ENCODE results near the gene RAMP1. TPM values are rescaled to one million over a fixed set of nuclear protein-coding genes. Genes with fewer than 3 reads are reported as not detected.

The RAMP1 gene
- total RNA-seq, 1 donor from 2014 or later: 105 TPM

GRCh38 chr2:237876951-237877491 is 17.6 kb downstream of the RAMP1 start:
- Mint-ChIP-seq H3K4me3 (ENCODE audit: low read depth) (no peak overlapping the region), H3K36me3 (ENCODE audit: insufficient read depth) (peaks cover 12% of the 10 kb centered on the region), H3K27me3 (no peaks in the 10 kb centered on the region), H3K27ac (no peak overlapping the region), H3K4me1 (ENCODE audit: low read depth) (peaks cover 2% of the 10 kb centered on the region), H3K9me3 (ENCODE audit: low read depth) (no peaks in the 10 kb centered on the region)
- TF ChIP-seq CTCF (IDR thresholded peaks at IDR 0.05; ENCODE audit: unreplicated experiment): no peak
- no peak for DNase-seq (ENCODE audit: low spot score, unreplicated experiment)

- no peak overlapping the region for H3K4me3 Mint-ChIP-seq (ENCODE audit: low read depth)
- H3K36me3 Mint-ChIP-seq (ENCODE audit: insufficient read depth): peaks cover 15% of the 10 kb centered on the region
- H3K27ac Mint-ChIP-seq: no peak overlapping the region
- no peak for DNase-seq (ENCODE audit: low spot score, unreplicated experiment)
- no peaks in the 10 kb centered on the region for H3K27me3 Mint-ChIP-seq
- peaks cover 4% of the 10 kb centered on the region for H3K4me1 Mint-ChIP-seq (ENCODE audit: low read depth)
- no peaks in the 10 kb centered on the region for H3K9me3 Mint-ChIP-seq (ENCODE audit: low read depth)
- TF ChIP-seq CTCF (IDR thresholded peaks at IDR 0.05; ENCODE audit: unreplicated experiment): no peak
Measured at GRCh38 chr2:237877576-237878307, 18.3 kb downstream of the RAMP1 start.

GRCh38 chr2:237878321-237879057 is 19.1 kb downstream of the RAMP1 start:
- Mint-ChIP-seq H3K27ac (no peak overlapping the region), H3K4me3 (ENCODE audit: low read depth) (no peak overlapping the region), H3K4me1 (ENCODE audit: low read depth) (peaks cover 4% of the 10 kb centered on the region), H3K36me3 (ENCODE audit: insufficient read depth) (peaks cover 15% of the 10 kb centered on the region), H3K9me3 (ENCODE audit: low read depth) (no peaks in the 10 kb centered on the region), H3K27me3 (no peaks in the 10 kb centered on the region)
- DNase-seq (ENCODE audit: low spot score, unreplicated experiment): no peak
- no peak for TF ChIP-seq CTCF (IDR thresholded peaks at IDR 0.05; ENCODE audit: unreplicated experiment)

GRCh38 chr2:237879058-237879430 is 19.6 kb downstream of the RAMP1 start:
- DNase-seq (ENCODE audit: low spot score, unreplicated experiment): no peak

More at GRCh38 chr2:237879058-237879430, 19.6 kb downstream of the RAMP1 start:
- Mint-ChIP-seq H3K36me3 (ENCODE audit: insufficient read depth) (peaks cover 15% of the 10 kb centered on the region), H3K9me3 (ENCODE audit: low read depth) (no peaks in the 10 kb centered on the region), H3K4me1 (ENCODE audit: low read depth) (peaks cover 5% of the 10 kb centered on the region), H3K27ac (no peak overlapping the region), H3K27me3 (no peaks in the 10 kb centered on the region), H3K4me3 (ENCODE audit: low read depth) (no peak overlapping the region)
- no peak for TF ChIP-seq CTCF (IDR thresholded peaks at IDR 0.05; ENCODE audit: unreplicated experiment)
